Spleen (tissue), 11 donors: ENCODE measurements around the gene RNFT2. TPM values are rescaled to one million over a fixed set of nuclear protein-coding genes. Genes with fewer than 3 reads are reported as not detected.

Experiments used
- DNase-seq: peaks from one replicate; pipeline ENCODE4 v3.0.0-alpha.2; 2020
- H3K27ac ChIP-seq, 8 donors: fragments of 200-600 bp; sonication (generic) in 7 of 8; 1 replicate in 4 of 8; 2 replicates in 4 of 8; pipeline versions ENCODE4 v1.5.0 to v1.8.0; 2016 to 2021; ENCODE audit warnings: inconsistent platforms in 4 of 8, mild to moderate bottlenecking in 4 of 8, moderate library complexity in 1 of 8
- H3K27me3 ChIP-seq, 7 donors: fragments of 200-600 bp; sonication (generic) in 6 of 7; replicated peaks in 1 of 7; 1 replicate in 4 of 7; 2 replicates in 3 of 7; pipeline versions ENCODE4 v1.5.0 to v1.8.0; 2016 to 2021; ENCODE audit warnings: inconsistent platforms in 3 of 7, mild to moderate bottlenecking in 1 of 7
- H3K36me3 ChIP-seq, 6 donors: fragments of 200-600 bp; sonication (generic) in 5 of 6; 1 replicate in 4 of 6; 2 replicates in 2 of 6; pipeline versions ENCODE4 v1.5.0 to v1.8.0; 2016 to 2021; ENCODE audit warnings: inconsistent platforms in 2 of 6
- H3K4me1 ChIP-seq, 6 donors: fragments of 200-600 bp; sonication (generic) in 5 of 6; 1 replicate in 3 of 6; 2 replicates in 3 of 6; pipeline versions ENCODE4 v1.5.0 to v1.8.0; 2016 to 2021; ENCODE audit warnings: inconsistent platforms in 3 of 6
- H3K4me3 ChIP-seq, 8 donors: fragments of 200-600 bp; sonication (generic) in 7 of 8; 1 replicate in 4 of 8; 2 replicates in 4 of 8; pipeline versions ENCODE4 v1.5.0 to v1.8.0; 2016 to 2021; ENCODE audit warnings: inconsistent platforms in 4 of 8, mild to moderate bottlenecking in 4 of 8, moderate library complexity in 2 of 8
- H3K9me3 ChIP-seq, 8 donors: fragments of 200-600 bp; sonication (generic) in 7 of 8; 1 replicate in 4 of 8; 2 replicates in 4 of 8; pipeline versions ENCODE4 v1.5.0 to v1.8.0; 2016 to 2021; ENCODE audit warnings: inconsistent platforms in 4 of 8
- POLR2A ChIP-seq, 3 donors: fragments of 450-650 bp; IDR thresholded peaks; one replicate each; pipeline ENCODE4 v1.5.1; 2017; ENCODE audit warnings: antibody characterized with exemption in 3 of 3, mild to moderate bottlenecking in 1 of 3
- POLR2AphosphoS5 ChIP-seq, 3 donors: sonication (generic); formaldehyde crosslinking; IDR thresholded peaks; one replicate each; pipeline ENCODE4 v1.5.1; 2017; ENCODE audit warnings: antibody characterized with exemption in 3 of 3
- WGBS, 5 donors: extraction: QIAGEN DNeasy Blood & Tissue Kit in 3 of 5; methylation state at CpG; one replicate each; pipeline versions ENCODE4 v1.1.5 to v1.1.7; 2013 to 2018; 5-methylcytosine and 5-hydroxymethylcytosine counted together
- intact Hi-C: fragments of 100-400 bp; cut with DNase I; formaldehyde crosslinking; loops from one replicate; pipeline ENCODE4 v1.15.0; 2023; ENCODE audit warnings: low total_unique reads
- polyA plus RNA-seq, 3 donors: library from polyadenylated mRNA; stranded (reverse); fragments of 200-250 nt; gene quantifications; one replicate each; pipeline ENCODE4 v1.2.1, GENCODE V29; 2013
- total RNA-seq, 7 donors: library from RNA; depleted of rRNA in 3 of 7; stranded (reverse); fragments of >200 nt in 3 of 7; fragmentation: NEBNext Ultra II Directional in 4 of 7; extraction: Animal tissue kit (Norgen Biotek cat#: 25700) in 4 of 7; gene quantifications; one replicate each; pipeline versions ENCODE4 v1.1.0 to v1.2.1, GENCODE V29; 2016 to 2021
- TF ChIP-seq, protein P1 (sequence below), 11 experiments: fragments of 200-600 bp in 7 of 11; fragments of 450-650 bp in 4 of 11; sonication (generic) in 4 of 11; IDR thresholded peaks in 8 of 11; conservative IDR thresholded peaks in 3 of 11; 1 replicate in 7 of 11; 2 replicates in 4 of 11; pipeline versions ENCODE4 v1.4.0 to v1.8.0; 2016 to 2021; ENCODE audit warnings: antibody characterized with exemption in 11 of 11, inconsistent platforms in 4 of 11, mild to moderate bottlenecking in 1 of 11
- donor health status: healthy with polysubstance abuse.
- donor health status: DM: no; HTN: no; CAD: no; lungs with moderate emphysema.
- donor health status: DM: no; HTN: no; CAD: no.
- donor health status: Bipolar disorder and iron deficiency.
- donor health status: healthy.
- donor health status: DM: no; HTN: no; CAD: no.
- donor health status: DM: yes; HTN: yes; CAD: no.

RNFT2 gene
- total and polyA plus RNA-seq, 10 donors = 1.9 to 6.0 (median 3.8) TPM

- H3K9me3 ChIP-seq = no peaks in the 10 kb centered on the region
- intact Hi-C loops = no loop called here
- DNase-seq = no peak
Observed at GRCh38 chr12:116722245-116722644, 15.9 kb upstream of the RNFT2 start.

DNA sequence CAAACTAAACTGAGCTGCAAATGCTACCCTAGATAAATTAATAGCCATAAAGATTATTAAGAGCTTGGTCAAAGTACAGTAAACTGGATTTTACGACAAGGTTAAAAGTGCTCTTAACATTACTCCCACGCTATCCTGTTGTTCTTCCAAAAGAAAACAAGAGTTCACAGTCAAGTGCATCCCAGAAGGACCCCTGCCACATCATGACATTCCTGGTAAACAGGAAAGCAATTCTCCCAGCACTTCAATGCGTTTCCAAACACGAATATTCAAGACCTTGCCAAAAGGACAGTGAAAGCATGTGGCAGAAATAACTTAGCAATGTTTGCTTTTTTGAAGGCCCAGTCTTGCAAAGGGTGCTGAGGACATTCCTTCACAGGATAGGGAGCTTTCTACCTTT is 11.4 kb upstream of the RNFT2 start:
- WGBS, 5 donors = 63 to 79% (median 67%) methylated on average over 4 of the region's 4 CpGs
- Histone ChIP-seq H3K4me3 (no peak overlapping the region), H3K27me3 (no peaks in the 10 kb centered on the region), H3K27ac (no peak overlapping the region), H3K36me3 (peaks cover 0 to 58% (median 7%) of the 10 kb centered on the region in 6 donors), H3K4me1 (peaks cover 0 to 26% (median 6%) of the 10 kb centered on the region in 6 donors), H3K9me3 (no peaks in the 10 kb centered on the region)
- TF ChIP-seq POLR2AphosphoS5 (IDR thresholded peaks at IDR 0.05) (no peak), POLR2A (IDR thresholded peaks at IDR 0.05) (no peak)
- TF ChIP-seq, protein P1, sequence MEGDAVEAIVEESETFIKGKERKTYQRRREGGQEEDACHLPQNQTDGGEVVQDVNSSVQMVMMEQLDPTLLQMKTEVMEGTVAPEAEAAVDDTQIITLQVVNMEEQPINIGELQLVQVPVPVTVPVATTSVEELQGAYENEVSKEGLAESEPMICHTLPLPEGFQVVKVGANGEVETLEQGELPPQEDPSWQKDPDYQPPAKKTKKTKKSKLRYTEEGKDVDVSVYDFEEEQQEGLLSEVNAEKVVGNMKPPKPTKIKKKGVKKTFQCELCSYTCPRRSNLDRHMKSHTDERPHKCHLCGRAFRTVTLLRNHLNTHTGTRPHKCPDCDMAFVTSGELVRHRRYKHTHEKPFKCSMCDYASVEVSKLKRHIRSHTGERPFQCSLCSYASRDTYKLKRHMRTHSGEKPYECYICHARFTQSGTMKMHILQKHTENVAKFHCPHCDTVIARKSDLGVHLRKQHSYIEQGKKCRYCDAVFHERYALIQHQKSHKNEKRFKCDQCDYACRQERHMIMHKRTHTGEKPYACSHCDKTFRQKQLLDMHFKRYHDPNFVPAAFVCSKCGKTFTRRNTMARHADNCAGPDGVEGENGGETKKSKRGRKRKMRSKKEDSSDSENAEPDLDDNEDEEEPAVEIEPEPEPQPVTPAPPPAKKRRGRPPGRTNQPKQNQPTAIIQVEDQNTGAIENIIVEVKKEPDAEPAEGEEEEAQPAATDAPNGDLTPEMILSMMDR (IDR thresholded peaks at IDR 0.05 in 8 of 11, conservative IDR thresholded peaks at IDR 0.05 in 3 of 11) = no peak
- intact Hi-C loops = no loop called here
- no peak for DNase-seq

More at GRCh38 chr12:116722245-116722644, 15.9 kb upstream of the RNFT2 start:
- H3K4me1 ChIP-seq = peaks cover 0 to 14% (median 5%) of the 10 kb centered on the region in 6 donors
- H3K27ac ChIP-seq = no peak overlapping the region
- H3K4me3 ChIP-seq = no peak overlapping the region
- TF ChIP-seq POLR2AphosphoS5 (IDR thresholded peaks at IDR 0.05) = no peak
- H3K27me3 ChIP-seq = no peaks in the 10 kb centered on the region
- peaks cover 0 to 66% (median 36%) of the 10 kb centered on the region in 6 donors for H3K36me3 ChIP-seq

- H3K27me3 ChIP-seq = no peaks in the 10 kb centered on the region
- H3K36me3 ChIP-seq = peaks cover 0 to 58% (median 5%) of the 10 kb centered on the region in 6 donors
- 83 to 89% (median 84%) methylated on average over 3 of the region's 3 CpGs for WGBS, 5 donors
- TF ChIP-seq POLR2A (IDR thresholded peaks at IDR 0.05) = no peak
- no peak for TF ChIP-seq POLR2AphosphoS5 (IDR thresholded peaks at IDR 0.05)
- TF ChIP-seq, protein P1 (IDR thresholded peaks at IDR 0.05 in 8 of 11, conservative IDR thresholded peaks at IDR 0.05 in 3 of 11) = no peak
- peaks cover 0 to 32% (median 6%) of the 10 kb centered on the region in 6 donors for H3K4me1 ChIP-seq
- no peak for DNase-seq
- H3K4me3 ChIP-seq = no peak overlapping the region
- intact Hi-C loops = no loop called here
- no peaks in the 10 kb centered on the region for H3K9me3 ChIP-seq
- no peak overlapping the region for H3K27ac ChIP-seq
Observed at GRCh38 chr12:116727261-116727660, 10.9 kb upstream of the RNFT2 start.

DNA sequence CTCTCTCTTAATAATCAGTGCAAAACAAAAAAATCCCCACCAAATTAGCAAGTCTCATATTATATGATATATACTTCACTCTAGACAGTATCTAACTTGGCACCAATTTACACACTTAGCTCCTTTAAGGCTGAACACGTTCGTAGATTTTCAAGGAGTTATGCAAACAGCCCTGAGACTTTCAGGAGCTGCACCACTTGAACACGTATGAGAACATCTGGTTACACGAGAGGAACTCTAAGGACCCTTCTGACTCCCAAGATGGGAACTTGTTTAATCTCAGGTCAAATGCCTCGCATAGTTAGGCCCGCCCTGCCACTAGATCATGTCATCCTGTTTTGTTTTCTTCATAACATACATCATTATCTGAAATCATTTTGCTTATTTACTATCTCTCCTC is 10.2 kb upstream of the RNFT2 start:
- H3K4me3 ChIP-seq = no peak overlapping the region
- no peaks in the 10 kb centered on the region for H3K27me3 ChIP-seq
- no peaks in the 10 kb centered on the region for H3K9me3 ChIP-seq
- peaks cover 0 to 32% (median 6%) of the 10 kb centered on the region in 6 donors for H3K4me1 ChIP-seq
- DNase-seq = no peak
- H3K27ac ChIP-seq = no peak overlapping the region
- intact Hi-C loops = no loop called here
- WGBS, 5 donors = 63 to 84% (median 72%) methylated on average over 6 of the region's 6 CpGs
- H3K36me3 ChIP-seq = peaks cover 0 to 58% (median 1%) of the 10 kb centered on the region in 6 donors
- TF ChIP-seq POLR2AphosphoS5 (IDR thresholded peaks at IDR 0.05) (no peak), POLR2A (IDR thresholded peaks at IDR 0.05) (no peak)
- TF ChIP-seq, protein P1 (IDR thresholded peaks at IDR 0.05 in 8 of 11, conservative IDR thresholded peaks at IDR 0.05 in 3 of 11) = no peak

DNA sequence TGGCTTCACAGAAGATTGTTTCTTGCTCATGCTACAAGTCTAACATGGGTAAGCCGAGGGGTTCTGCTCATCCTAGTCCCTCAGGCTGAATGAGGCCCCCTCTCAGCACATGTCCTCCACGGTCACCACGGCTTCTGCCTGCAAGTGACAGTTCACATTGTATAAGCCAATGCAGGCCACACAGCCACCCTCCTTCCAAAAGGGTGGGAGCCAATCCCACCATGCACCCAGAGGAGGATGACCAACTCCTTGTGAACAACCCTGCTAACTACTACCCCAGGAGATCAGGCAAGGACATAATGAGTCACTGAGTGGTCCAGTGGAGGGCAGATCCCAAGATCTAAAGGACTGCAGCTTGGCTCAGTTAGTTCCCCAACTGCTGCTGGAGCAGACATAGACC is 6.3 kb upstream of the RNFT2 start:
- Histone ChIP-seq H3K27ac (no peak overlapping the region), H3K27me3 (no peaks in the 10 kb centered on the region), H3K36me3 (peaks cover 0 to 72% (median 9%) of the 10 kb centered on the region in 6 donors), H3K9me3 (no peaks in the 10 kb centered on the region), H3K4me1 (peaks cover 8 to 44% (median 13%) of the 10 kb centered on the region in 6 donors), H3K4me3 (no peak overlapping the region)
- WGBS, 5 donors = 92 to 98% (median 97%) methylated on average over 3 of the region's 3 CpGs
- DNase-seq = no peak
- TF ChIP-seq POLR2AphosphoS5 (IDR thresholded peaks at IDR 0.05) (no peak), POLR2A (IDR thresholded peaks at IDR 0.05) (no peak)
- TF ChIP-seq, protein P1 (IDR thresholded peaks at IDR 0.05 in 8 of 11, conservative IDR thresholded peaks at IDR 0.05 in 3 of 11) = no peak
- intact Hi-C loops = no loop called here
